ENCODE measurements around the gene HNF4A. TPM values are rescaled to one million over a fixed set of nuclear protein-coding genes. Genes with fewer than 3 reads are reported as not detected.
A peak's percentile ranks its signal among the peaks of the same experiment; 100 is the strongest.
"Not testable (repeated sequence)": the region's sequence is repeated elsewhere in the genome, so short reads cannot be mapped to it uniquely, and the experiment has no call there.

The HNF4A gene
- total and polyA plus RNA-seq, 2 experiments from 2014 or later, result 0.09 TPM; not detected in 1

GRCh38 chr20:44336725-44337380 lies 18.6 kb upstream of the HNF4A start, which contains the start of gene R3HDML:
TSS of gene R3HDML (plus strand) at chr20:44337043. CDS start at chr20:44337158, 115 bp downstream.
- Histone ChIP-seq H3K4me1 (ENCODE audit: low read depth) (no peaks in the 10 kb centered on the region), H3K27ac (no peak within 1 kb of the TSS), H3K27me3 (no peaks in the 10 kb centered on the region), H3K36me3 (no peaks in the 10 kb centered on the region), H3K9me3 (ENCODE audit: low read depth) (no peaks in the 10 kb centered on the region), H3K4me3 (no peak within 1 kb of the TSS)
- DNase-seq (ENCODE audit: low read depth in 1 of 2, low spot score in 1 of 2), result no peak
- TF ChIP-seq CTCF (IDR thresholded peaks at IDR 0.05; ENCODE audit: low read depth, low read length), result no peak

DNA sequence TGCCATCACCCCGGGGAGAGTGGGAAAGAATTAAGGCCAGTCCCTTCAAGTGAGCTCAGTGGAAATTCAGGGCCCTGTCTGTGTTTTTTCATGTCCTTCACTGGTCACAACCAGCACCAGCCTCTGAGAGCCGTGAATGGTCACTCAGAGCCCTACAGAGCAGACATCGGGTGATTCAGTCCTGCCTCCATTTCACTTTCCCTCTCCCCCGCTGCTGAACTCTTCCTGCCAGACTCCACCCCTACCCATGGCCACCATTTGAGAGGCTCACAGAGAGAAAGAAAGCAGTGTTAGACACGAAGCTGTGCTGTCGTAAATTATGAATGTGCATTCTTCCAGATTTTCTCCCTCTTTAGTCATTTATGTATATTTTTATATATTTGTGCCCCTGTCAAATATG lies 13.3 kb upstream of the HNF4A start:
- Histone ChIP-seq H3K27me3 (no peaks in the 10 kb centered on the region), H3K27ac (no peak overlapping the region), H3K4me1 (ENCODE audit: low read depth) (no peaks in the 10 kb centered on the region), H3K4me3 (no peak overlapping the region), H3K9me3 (ENCODE audit: low read depth) (no peaks in the 10 kb centered on the region), H3K36me3 (no peaks in the 10 kb centered on the region)
- TF ChIP-seq CTCF (IDR thresholded peaks at IDR 0.05; ENCODE audit: low read depth, low read length), result no peak
- DNase-seq (ENCODE audit: low read depth in 1 of 2, low spot score in 1 of 2), result peak in 1 of 2 donors; percentile 21

GRCh38 chr20:44343162-44343675 lies 12.3 kb upstream of the HNF4A start:
- Histone ChIP-seq H3K4me1 (ENCODE audit: low read depth) (no peaks in the 10 kb centered on the region), H3K4me3 (no peak overlapping the region), H3K27me3 (no peaks in the 10 kb centered on the region), H3K36me3 (no peaks in the 10 kb centered on the region), H3K9me3 (ENCODE audit: low read depth) (no peaks in the 10 kb centered on the region), H3K27ac (no peak overlapping the region)
- TF ChIP-seq CTCF (IDR thresholded peaks at IDR 0.05; ENCODE audit: low read depth, low read length), result no peak
- DNase-seq (ENCODE audit: low read depth in 1 of 2, low spot score in 1 of 2), result no peak

DNA sequence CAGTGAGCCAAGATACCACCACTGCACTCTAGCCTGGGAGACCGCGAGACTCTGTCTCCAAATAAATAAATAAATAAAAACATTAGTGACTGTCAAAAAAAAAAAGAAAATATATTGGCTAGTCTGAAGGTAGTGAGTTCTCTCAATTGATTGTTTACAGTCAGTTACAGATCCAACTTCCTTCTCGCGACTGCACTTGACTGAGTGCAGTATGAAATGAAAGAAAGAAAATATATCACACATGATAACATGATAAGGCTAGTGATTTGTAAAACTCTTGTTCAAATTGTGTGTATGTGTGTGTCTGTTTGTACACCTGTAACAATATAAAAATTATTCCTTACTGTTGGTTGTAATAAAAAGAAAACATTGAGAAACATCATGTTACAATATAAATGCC lies 10.8 kb upstream of the HNF4A start:
- no peaks in the 10 kb centered on the region for H3K9me3 ChIP-seq (ENCODE audit: low read depth)
- H3K36me3 ChIP-seq, result no peaks in the 10 kb centered on the region
- no peak overlapping the region for H3K4me3 ChIP-seq
- H3K27me3 ChIP-seq, result no peaks in the 10 kb centered on the region
- H3K27ac ChIP-seq, result no peak overlapping the region
- DNase-seq (ENCODE audit: low read depth in 1 of 2, low spot score in 1 of 2), result no peak
- TF ChIP-seq CTCF (IDR thresholded peaks at IDR 0.05; ENCODE audit: low read depth, low read length), result no peak
- H3K4me1 ChIP-seq (ENCODE audit: low read depth), result no peaks in the 10 kb centered on the region

DNA sequence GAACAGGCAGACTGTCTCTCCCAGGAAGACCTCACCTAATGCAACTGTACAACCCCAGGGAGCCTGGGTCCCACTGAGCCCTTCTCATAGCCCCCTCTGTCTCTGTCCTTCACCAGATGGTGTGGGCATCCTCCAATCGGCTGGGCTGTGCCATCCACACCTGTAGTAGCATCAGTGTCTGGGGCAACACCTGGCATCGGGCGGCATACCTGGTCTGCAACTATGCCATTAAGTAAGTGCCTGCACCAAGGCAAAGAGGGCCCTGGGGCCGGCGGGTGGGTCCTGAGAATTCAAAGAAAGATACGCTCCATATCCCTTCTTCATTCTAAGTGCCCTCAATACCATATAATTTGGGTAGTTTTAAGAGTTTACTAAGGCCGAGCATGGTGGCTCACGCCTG lies 10.4 kb upstream of the HNF4A start:
- Histone ChIP-seq H3K4me1 (ENCODE audit: low read depth) (no peaks in the 10 kb centered on the region), H3K27me3 (no peaks in the 10 kb centered on the region), H3K9me3 (ENCODE audit: low read depth) (no peaks in the 10 kb centered on the region), H3K4me3 (no peak overlapping the region), H3K27ac (no peak overlapping the region), H3K36me3 (no peaks in the 10 kb centered on the region)
- TF ChIP-seq CTCF (IDR thresholded peaks at IDR 0.05; ENCODE audit: low read depth, low read length), result no peak
- no peak for DNase-seq (ENCODE audit: low read depth in 1 of 2, low spot score in 1 of 2)

DNA sequence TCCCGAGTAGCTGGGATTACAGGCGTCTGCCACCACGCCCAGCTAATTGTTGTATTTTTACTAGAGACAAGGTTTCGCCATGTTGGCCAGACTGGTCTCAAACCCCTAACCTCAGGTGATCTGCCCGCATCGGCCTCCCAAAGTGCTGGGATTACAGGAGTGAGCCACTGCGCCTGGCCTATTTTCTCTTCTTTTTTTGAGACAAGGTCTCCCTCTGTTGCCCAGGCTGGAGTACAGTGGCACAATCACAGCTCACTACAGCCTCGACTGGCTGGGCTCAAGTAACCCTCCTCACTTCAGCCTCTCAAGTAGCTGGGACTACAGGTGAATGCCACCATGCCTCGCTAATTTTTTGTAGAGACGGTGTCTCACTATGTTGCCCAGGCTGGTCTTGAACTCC lies 9.6 kb upstream of the HNF4A start:
- H3K27ac ChIP-seq; H3K36me3 ChIP-seq; DNase-seq (ENCODE audit: low read depth in 1 of 2, low spot score in 1 of 2); H3K9me3 ChIP-seq (ENCODE audit: low read depth); H3K4me1 ChIP-seq (ENCODE audit: low read depth); H3K4me3 ChIP-seq; H3K27me3 ChIP-seq: not testable (repeated sequence)

All from cardiac muscle cell (in vitro differentiated cells and primary cell).